ENCODE measurements around the gene OASL.

The OASL gene

GRCh38 chr12:121086781-121087295 is 47.8 kb upstream of the OASL start:
- Histone ChIP-seq H4K20me1 (ENCODE audit: insufficient read depth, low read length, poor library complexity, severe bottlenecking) (no peaks in the 10 kb centered on the region), H3K9me3 (ENCODE audit: insufficient read depth, low read depth, low read length) (no peaks in the 10 kb centered on the region), H2AFZ (ENCODE audit: low read length) (no peak overlapping the region), H3K36me3 (ENCODE audit: insufficient read depth, low read length) (no peaks in the 10 kb centered on the region), H3K27me3 (ENCODE audit: insufficient read depth, low read length, poor library complexity, severe bottlenecking) (no peaks in the 10 kb centered on the region), H3K4me3 (ENCODE audit: low read length, poor library complexity, severe bottlenecking) (no peak overlapping the region), H3K4me1 (ENCODE audit: insufficient read depth, low read length, poor library complexity, severe bottlenecking) (peaks cover 43% of the 10 kb centered on the region), H3F3A (ENCODE audit: low read depth) (no peaks in the 10 kb centered on the region), H3K4me2 (ENCODE audit: low read depth, low read length, poor library complexity, severe bottlenecking) (no peak overlapping the region), H3K9me2 (replicated peaks; ENCODE audit: low read depth, low read length) (no peaks in the 10 kb centered on the region), H3K9ac (ENCODE audit: low read depth, low read length, poor library complexity, severe bottlenecking) (no peak overlapping the region), H3K79me2 (ENCODE audit: insufficient read depth, low read length) (no peaks in the 10 kb centered on the region)
- TF ChIP-seq CTCF (conservative IDR thresholded peaks at IDR 0.05; ENCODE audit: low read length) (no peak), EZH2phosphoT487 (IDR thresholded peaks at IDR 0.05; ENCODE audit: borderline replicate concordance) (no peak)

GRCh38 chr12:121085506-121086353 is 46.7 kb upstream of the OASL start:
- Histone ChIP-seq H3K4me2 (ENCODE audit: low read depth, low read length, poor library complexity, severe bottlenecking) (no peak overlapping the region), H3K4me3 (ENCODE audit: low read length, poor library complexity, severe bottlenecking) (no peak overlapping the region), H3K9ac (ENCODE audit: low read depth, low read length, poor library complexity, severe bottlenecking) (no peak overlapping the region), H3K9me2 (replicated peaks; ENCODE audit: low read depth, low read length) (no peaks in the 10 kb centered on the region), H3K36me3 (ENCODE audit: insufficient read depth, low read length) (no peaks in the 10 kb centered on the region), H2AFZ (ENCODE audit: low read length) (no peak overlapping the region), H4K20me1 (ENCODE audit: insufficient read depth, low read length, poor library complexity, severe bottlenecking) (no peaks in the 10 kb centered on the region), H3K9me3 (ENCODE audit: insufficient read depth, low read depth, low read length) (no peaks in the 10 kb centered on the region), H3K4me1 (ENCODE audit: insufficient read depth, low read length, poor library complexity, severe bottlenecking) (peaks cover 32% of the 10 kb centered on the region), H3K27me3 (ENCODE audit: insufficient read depth, low read length, poor library complexity, severe bottlenecking) (no peaks in the 10 kb centered on the region), H3F3A (ENCODE audit: low read depth) (no peaks in the 10 kb centered on the region), H3K79me2 (ENCODE audit: insufficient read depth, low read length) (no peaks in the 10 kb centered on the region)
- TF ChIP-seq EZH2phosphoT487 (IDR thresholded peaks at IDR 0.05; ENCODE audit: borderline replicate concordance) (no peak), CTCF (conservative IDR thresholded peaks at IDR 0.05; ENCODE audit: low read length) (no peak)

GRCh38 chr12:121085069-121085468 is 46.0 kb upstream of the OASL start:
- Histone ChIP-seq H3K9me3 (ENCODE audit: insufficient read depth, low read depth, low read length) (no peaks in the 10 kb centered on the region), H2AFZ (ENCODE audit: low read length) (no peak overlapping the region), H3F3A (ENCODE audit: low read depth) (no peaks in the 10 kb centered on the region), H3K4me2 (ENCODE audit: low read depth, low read length, poor library complexity, severe bottlenecking) (no peak overlapping the region), H3K9ac (ENCODE audit: low read depth, low read length, poor library complexity, severe bottlenecking) (no peak overlapping the region), H3K4me3 (ENCODE audit: low read length, poor library complexity, severe bottlenecking) (no peak overlapping the region), H3K27me3 (ENCODE audit: insufficient read depth, low read length, poor library complexity, severe bottlenecking) (no peaks in the 10 kb centered on the region), H3K36me3 (ENCODE audit: insufficient read depth, low read length) (no peaks in the 10 kb centered on the region), H3K79me2 (ENCODE audit: insufficient read depth, low read length) (no peaks in the 10 kb centered on the region), H3K4me1 (ENCODE audit: insufficient read depth, low read length, poor library complexity, severe bottlenecking) (peaks cover 26% of the 10 kb centered on the region), H3K9me2 (replicated peaks; ENCODE audit: low read depth, low read length) (no peaks in the 10 kb centered on the region), H4K20me1 (ENCODE audit: insufficient read depth, low read length, poor library complexity, severe bottlenecking) (no peaks in the 10 kb centered on the region)
- TF ChIP-seq CTCF (conservative IDR thresholded peaks at IDR 0.05; ENCODE audit: low read length) (no peak), EZH2phosphoT487 (IDR thresholded peaks at IDR 0.05; ENCODE audit: borderline replicate concordance) (no peak)
